GM19463 (cell line): ENCODE measurements around the gene ZNF783.
"Not testable (repeated sequence)": the region's sequence is repeated elsewhere in the genome, so short reads cannot be mapped to it uniquely, and the experiment has no call there.

Experiments used
- ATAC-seq: cut with Tn5 transposase; IDR thresholded peaks from one replicate; pipeline ENCODE4 v1.9.1; 2021; ENCODE audit warnings: mild to moderate bottlenecking, moderate library complexity; ENCODE audit not compliant: unreplicated experiment

ZNF783 gene

GRCh38 chr7:149239345-149240143 lies 22.5 kb upstream of the ZNF783 start, which contains the start of gene ZNF212:
Gene ZNF212 (plus strand): TSS chr7:149239651. CDS start chr7:149239779, 128 bp downstream.
- peak; percentile 100 for ATAC-seq

- ATAC-seq, result no peak
Measured at GRCh38 chr7:149240637-149241036, 21.4 kb upstream of the ZNF783 start.

GRCh38 chr7:149241696-149242095 lies 20.3 kb upstream of the ZNF783 start:
- ATAC-seq, result no peak

- peak; percentile 48 for ATAC-seq
Measured at GRCh38 chr7:149245244-149245643, 16.8 kb upstream of the ZNF783 start.

GRCh38 chr7:149245744-149246143 lies 16.3 kb upstream of the ZNF783 start:
- no peak for ATAC-seq

- ATAC-seq, result no peak
Measured at GRCh38 chr7:149248777-149249176, 13.2 kb upstream of the ZNF783 start.

- ATAC-seq, result not testable (repeated sequence)
Measured at GRCh38 chr7:149250151-149250550, 11.8 kb upstream of the ZNF783 start.

GRCh38 chr7:149251518-149251917 lies 10.5 kb upstream of the ZNF783 start:
- not testable (repeated sequence) for ATAC-seq

GRCh38 chr7:149252378-149252777 lies 9.6 kb upstream of the ZNF783 start:
- no peak for ATAC-seq

GRCh38 chr7:149253665-149254064 lies 8.3 kb upstream of the ZNF783 start:
- no peak for ATAC-seq

GRCh38 chr7:149254181-149254858 lies 7.7 kb upstream of the ZNF783 start:
- ATAC-seq, result no peak

- ATAC-seq, result no peak
Measured at GRCh38 chr7:149255174-149255573, 6.8 kb upstream of the ZNF783 start.

- ATAC-seq, result no peak
Measured at GRCh38 chr7:149256568-149256967, 5.4 kb upstream of the ZNF783 start.

- ATAC-seq, result no peak
Measured at GRCh38 chr7:149257146-149257545, 4.8 kb upstream of the ZNF783 start.

- peak; percentile 1 for ATAC-seq
Measured at GRCh38 chr7:149261316-149261828, 624 bp upstream of the ZNF783 start.

- no peak for ATAC-seq
Measured at GRCh38 chr7:149266451-149266850, 4.5 kb downstream of the ZNF783 start.

GRCh38 chr7:149267733-149268132 lies 5.7 kb downstream of the ZNF783 start:
- ATAC-seq, result no peak

GRCh38 chr7:149274424-149274823 lies 12.4 kb downstream of the ZNF783 start:
- ATAC-seq, result not testable (repeated sequence)

GRCh38 chr7:149277871-149278270 lies 15.9 kb downstream of the ZNF783 start:
- ATAC-seq, result no peak

- ATAC-seq, result no peak
Measured at GRCh38 chr7:149278396-149278795, 16.4 kb downstream of the ZNF783 start.

GRCh38 chr7:149279111-149279743 lies 17.2 kb downstream of the ZNF783 start:
- no peak for ATAC-seq
